GM13976 (cell line): ENCODE results near the gene CNNM2.
"Not testable (repeated sequence)": the region's sequence is repeated elsewhere in the genome, so short reads cannot be mapped to it uniquely, and the experiment has no call there.

ENCODE experiments used
- DNase-seq: peaks from one replicate; pipeline ENCODE4 v3.0.0; 2012; ENCODE audit warnings: low spot score
- CTCF ChIP-seq: IDR thresholded peaks from 2 replicates; pipeline ENCODE4 v1.5.1; 2012; ENCODE audit warnings: borderline replicate concordance, mild to moderate bottlenecking; ENCODE audit not compliant: insufficient read depth; ENCODE audit errors: extremely low read depth, missing control alignments, control extremely low read depth
- in situ Hi-C: fragments of 300-500 bp; cut with MboI; formaldehyde crosslinking; loops from one replicate; pipeline ENCODE4 v1.12.0; 2022; ENCODE audit warnings: low sequenced_read_pairs, mixed read lengths, inconsistent platforms; ENCODE audit not compliant: unreplicated experiment

CNNM2 gene

GRCh38 chr10:103064956-103065355 is 146.9 kb downstream of the CNNM2 start:
- in situ Hi-C loops, result no loop called here
- DNase-seq, result no peak
- TF ChIP-seq CTCF, result no peak

GRCh38 chr10:103066141-103067098 is 148.3 kb downstream of the CNNM2 start:
- no peak for TF ChIP-seq CTCF
- in situ Hi-C loops, result no loop called here

GRCh38 chr10:103067099-103067477 is 149.0 kb downstream of the CNNM2 start:
- in situ Hi-C loops, DNase-seq: not testable (repeated sequence)

More at GRCh38 chr10:103066141-103067098, 148.3 kb downstream of the CNNM2 start:
- no peak for DNase-seq

GRCh38 chr10:103067484-103067883 is 149.4 kb downstream of the CNNM2 start:
- no peak for TF ChIP-seq CTCF
- in situ Hi-C loops, result no loop called here
- no peak for DNase-seq

- DNase-seq, result no peak
- TF ChIP-seq CTCF, result no peak
- in situ Hi-C loops, result no loop called here
Observed at GRCh38 chr10:103067956-103068355, 149.9 kb downstream of the CNNM2 start.

GRCh38 chr10:103069453-103070331 is 151.6 kb downstream of the CNNM2 start:
- in situ Hi-C loops, result no loop called here
- DNase-seq, result peak; percentile 68
- TF ChIP-seq CTCF, result peak; percentile 53

- TF ChIP-seq CTCF, result no peak
- in situ Hi-C loops, result no loop called here
- no peak for DNase-seq
Observed at GRCh38 chr10:103072276-103072675, 154.2 kb downstream of the CNNM2 start.
